AG04449 (cell line): ENCODE results near the gene LCE7A.

ENCODE experiments used
- CTCF ChIA-PET: fragments of 350-600 bp; formaldehyde crosslinking; extraction: SDS; loops from one replicate; lab custom pipeline; 2021; ENCODE audit warnings: antibody characterized with exemption; lab: Yijun Ruan, JAX
- POLR2A ChIA-PET: fragments of 400-600, 350-600 bp; formaldehyde crosslinking; extraction: SDS; loops from one replicate; lab custom pipeline; 2020; ENCODE audit warnings: antibody characterized with exemption, inconsistent platforms; lab: Yijun Ruan, JAX
- DNase-seq: peaks from one replicate; pipeline ENCODE4 v3.0.0-alpha.2; 2010; ENCODE audit warnings: low read depth, low spot score
- H3K4me3 ChIP-seq: 2 replicates; pipeline ENCODE4 v1.5.1; 2011; ENCODE audit warnings: low read depth, mild to moderate bottlenecking, control low read depth, low read length
- CTCF ChIP-seq: IDR thresholded peaks from one replicate; pipeline ENCODE4 v1.5.1; 2011; ENCODE audit warnings: mild to moderate bottlenecking, moderate library complexity, low read length, control low read depth, inconsistent platforms; ENCODE audit not compliant: insufficient read depth; ENCODE audit errors: missing control alignments

The LCE7A gene

GRCh38 chr1:152880907-152881306, 21.1 kb downstream of the LCE7A start:
- ChIA-PET CTCF (no interaction called here), POLR2A (no interaction called here)
- no peak for DNase-seq
- H3K4me3 ChIP-seq: no peak overlapping the region
- TF ChIP-seq CTCF: no peak

- ChIA-PET CTCF (interaction anchor here (1.1 to 1.2 kb wide), 3 partner anchors 8 to 42 kb away, joined by 3 to 10 read pairs (median 4); no protein-coding TSS in a partner anchor), POLR2A (no interaction called here)
- TF ChIP-seq CTCF: no peak
- DNase-seq: no peak
- no peak overlapping the region for H3K4me3 ChIP-seq
Observed at GRCh38 chr1:152884085-152884484, 24.3 kb downstream of the LCE7A start.

DNA sequence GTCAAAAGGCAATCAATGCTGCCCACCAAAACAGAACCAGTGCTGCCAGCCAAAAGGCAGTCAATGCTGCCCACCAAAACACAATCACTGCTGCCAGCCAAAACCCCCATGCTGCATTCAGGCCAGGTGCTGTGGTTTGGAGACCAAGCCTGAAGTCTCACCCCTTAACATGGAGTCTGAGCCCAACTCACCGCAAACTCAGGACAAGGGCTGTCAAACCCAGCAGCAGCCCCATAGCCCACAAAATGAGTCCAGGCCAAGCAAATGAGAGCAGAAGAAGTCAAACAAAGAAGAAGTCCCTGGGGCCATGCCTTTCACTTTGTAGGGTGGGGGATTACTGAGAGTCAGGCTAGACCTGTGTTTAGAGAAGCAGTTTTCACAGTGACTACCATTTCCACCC, 24.7 kb downstream of the LCE7A start:
- TF ChIP-seq CTCF: no peak
- ChIA-PET CTCF (interaction anchor here (0.9 to 6.2 kb wide), 4 partner anchors 9 to 41 kb away, joined by 3 to 42 read pairs (median 4); no protein-coding TSS in a partner anchor), POLR2A (no interaction called here)
- H3K4me3 ChIP-seq: no peak overlapping the region
- DNase-seq: no peak

DNA sequence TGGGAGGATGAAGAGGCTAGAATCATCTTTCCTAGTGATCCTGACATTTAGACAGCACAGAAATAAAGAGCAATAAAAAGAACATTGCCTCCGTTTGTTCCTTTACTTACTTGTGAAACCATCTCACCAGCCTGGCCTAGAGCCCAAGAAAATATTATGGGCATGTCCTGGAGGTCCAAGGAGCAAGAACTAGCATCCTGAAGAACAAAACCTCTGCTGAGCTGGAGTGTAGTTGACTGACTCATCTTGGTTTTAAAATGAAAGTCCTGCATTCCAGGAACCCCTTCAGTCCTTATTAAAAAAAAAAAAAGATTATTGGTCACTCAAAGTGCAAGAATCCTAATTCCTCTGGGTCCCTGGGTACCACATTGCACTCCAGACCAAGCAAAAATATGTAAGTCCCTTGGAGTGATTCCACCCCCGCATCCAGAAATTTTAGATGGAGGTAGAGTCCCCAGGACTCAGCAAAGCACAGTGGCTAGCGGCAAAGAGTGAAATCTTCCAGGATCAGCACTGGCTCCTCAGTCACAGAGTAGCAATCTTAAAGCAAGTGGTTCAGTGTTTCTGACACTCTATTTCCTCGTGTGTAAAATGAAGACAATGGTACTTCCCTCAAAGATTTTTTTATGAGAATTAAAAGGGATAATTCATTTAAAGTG, 25.3 kb downstream of the LCE7A start:
- ChIA-PET POLR2A (no interaction called here), CTCF (interaction anchor here (0.9 to 6.2 kb wide), 3 partner anchors 9 to 41 kb away, joined by 3 to 42 read pairs (median 3); no protein-coding TSS in a partner anchor)
- no peak for TF ChIP-seq CTCF
- no peak overlapping the region for H3K4me3 ChIP-seq
- peak; percentile 60 for DNase-seq

DNA sequence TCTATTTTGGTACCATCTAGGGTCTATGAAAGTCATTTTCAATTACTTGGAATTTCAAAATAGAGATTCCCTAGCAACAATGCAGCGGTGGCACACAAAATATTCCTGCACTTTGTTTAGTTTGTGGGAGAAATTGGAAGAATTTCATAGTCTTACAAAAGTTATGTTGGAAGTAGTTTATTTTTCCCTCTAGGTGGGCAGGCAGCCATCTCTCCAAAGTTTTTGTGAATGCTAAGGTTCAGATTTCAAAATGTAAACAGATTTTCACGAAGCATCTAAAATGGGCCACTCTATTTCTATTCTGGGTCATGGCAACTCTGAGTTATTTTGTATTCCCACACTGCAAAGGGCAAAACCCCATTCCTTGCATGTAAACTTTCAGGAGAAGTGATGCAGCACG, 26.3 kb downstream of the LCE7A start:
- ChIA-PET CTCF (interaction anchor here (2.9 to 6.2 kb wide), 2 partner anchors 15 to 39 kb away, joined by 13 to 42 read pairs; no protein-coding TSS in a partner anchor), POLR2A (no interaction called here)
- H3K4me3 ChIP-seq: no peak overlapping the region
- no peak for TF ChIP-seq CTCF
- DNase-seq: peak; percentile 17

DNA sequence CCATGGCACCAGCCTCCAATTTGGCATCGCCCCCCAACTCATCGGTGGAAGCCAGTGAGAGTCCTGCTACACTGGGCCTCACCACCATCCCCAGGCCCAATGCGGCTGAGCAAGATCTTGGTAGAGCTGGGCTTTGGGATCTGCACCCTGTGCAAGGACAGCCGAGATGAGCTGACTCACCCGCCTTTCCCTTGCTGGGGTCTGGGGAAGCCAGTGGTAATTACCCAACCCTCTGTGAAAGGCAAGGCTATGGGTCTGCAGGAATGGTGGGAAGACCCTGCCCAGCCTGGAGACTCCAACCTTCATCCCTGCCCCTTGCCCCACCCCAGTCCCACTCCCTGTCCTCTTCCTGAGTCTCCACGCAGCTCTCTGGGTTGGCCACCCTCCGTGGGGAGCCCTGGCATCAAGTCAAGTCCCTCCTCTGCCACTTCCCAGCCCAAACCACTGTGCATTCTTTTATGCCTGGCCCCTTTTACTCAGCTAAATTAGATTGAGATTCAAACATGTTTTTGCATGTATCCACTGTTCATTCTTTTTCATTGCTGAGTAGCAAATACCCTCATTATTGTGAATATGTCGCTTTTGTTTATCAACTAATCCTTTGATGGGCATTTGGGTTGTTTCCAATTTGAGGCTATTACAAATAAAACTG, 27.1 kb downstream of the LCE7A start:
- ChIA-PET CTCF (interaction anchor here (1.0 to 6.2 kb wide), 3 partner anchors 10 to 39 kb away, joined by 4 to 42 read pairs (median 13); no protein-coding TSS in a partner anchor), POLR2A (no interaction called here)
- TF ChIP-seq CTCF: no peak
- no peak overlapping the region for H3K4me3 ChIP-seq
- DNase-seq: no peak
